Measurements from ENCODE around the gene SLC13A2. TPM values are rescaled to one million over a fixed set of nuclear protein-coding genes. Genes with fewer than 3 reads are reported as not detected.

Gene SLC13A2
- total RNA-seq, 3 donors from 2014 or later (not counting 1 experiment from before 2014, with no cell fraction given), result not detected

GRCh38 chr17:28443901-28444638 is 29.4 kb upstream of the SLC13A2 start:
- no peak overlapping the region for H3K4me3 ChIP-seq (ENCODE audit: low read length)
- Mint-ChIP-seq H3K9me3 (no peaks in the 10 kb centered on the region), H3K27me3 (ENCODE audit: low read depth in 2 of 2) (peaks cover 13 to 36% of the 10 kb centered on the region in 2 donors), H3K4me1 (no peaks in the 10 kb centered on the region), H3K27ac (no peak overlapping the region), H3K4me3 (no peak overlapping the region), H3K36me3 (no peaks in the 10 kb centered on the region)
- H3K4me1 ChIP-seq (ENCODE audit: control insufficient read depth, insufficient read depth, low read length), result no peaks in the 10 kb centered on the region
- ATAC-seq, result no peak
- H3K9me3 ChIP-seq (ENCODE audit: control insufficient read depth, insufficient read depth, low read length), result no peaks in the 10 kb centered on the region
- H3K27me3 ChIP-seq (ENCODE audit: control insufficient read depth, insufficient read depth, low read length), result peaks cover 2% of the 10 kb centered on the region
- no peak overlapping the region for H3K27ac ChIP-seq (ENCODE audit: low read length)
- DNase-seq, result no peak
- 91% methylated on average over 9 of the region's 9 CpGs for WGBS (ENCODE audit: insufficient coverage)
- intact Hi-C loops (cut with micrococcal nuclease), result no loop called here
- no peak for TF ChIP-seq CTCF (IDR thresholded peaks at IDR 0.05)
- no peaks in the 10 kb centered on the region for H3K36me3 ChIP-seq (ENCODE audit: control insufficient read depth, insufficient read depth, low read length)

- Mint-ChIP-seq H3K9me3 (no peaks in the 10 kb centered on the region), H3K4me1 (no peaks in the 10 kb centered on the region), H3K4me3 (no peak overlapping the region), H3K36me3 (no peaks in the 10 kb centered on the region), H3K27ac (no peak overlapping the region), H3K27me3 (ENCODE audit: low read depth in 2 of 2) (peaks cover 11 to 34% of the 10 kb centered on the region in 2 donors)
- peaks cover 2% of the 10 kb centered on the region for H3K27me3 ChIP-seq (ENCODE audit: control insufficient read depth, insufficient read depth, low read length)
- no peak overlapping the region for H3K27ac ChIP-seq (ENCODE audit: low read length)
- whole genome bisulfite sequencing (ENCODE audit: insufficient coverage), result 93% methylated on average over 8 of the region's 8 CpGs
- H3K4me3 ChIP-seq (ENCODE audit: low read length), result no peak overlapping the region
- ATAC-seq (no peak), DNase-seq (no peak)
- no peaks in the 10 kb centered on the region for H3K36me3 ChIP-seq (ENCODE audit: control insufficient read depth, insufficient read depth, low read length)
- no peak for TF ChIP-seq CTCF (IDR thresholded peaks at IDR 0.05)
- intact Hi-C loops (cut with micrococcal nuclease), result no loop called here
- no peaks in the 10 kb centered on the region for H3K9me3 ChIP-seq (ENCODE audit: control insufficient read depth, insufficient read depth, low read length)
- no peaks in the 10 kb centered on the region for H3K4me1 ChIP-seq (ENCODE audit: control insufficient read depth, insufficient read depth, low read length)
Observed at GRCh38 chr17:28446716-28447395, 26.6 kb upstream of the SLC13A2 start.

- Histone ChIP-seq H3K27me3 (ENCODE audit: control insufficient read depth, insufficient read depth, low read length) (peaks cover 2% of the 10 kb centered on the region), H3K4me1 (ENCODE audit: control insufficient read depth, insufficient read depth, low read length) (no peaks in the 10 kb centered on the region), H3K4me3 (ENCODE audit: low read length) (no peak overlapping the region), H3K9me3 (ENCODE audit: control insufficient read depth, insufficient read depth, low read length) (no peaks in the 10 kb centered on the region), H3K36me3 (ENCODE audit: control insufficient read depth, insufficient read depth, low read length) (no peaks in the 10 kb centered on the region), H3K27ac (ENCODE audit: low read length) (no peak overlapping the region)
- no peaks in the 10 kb centered on the region for H3K4me1 Mint-ChIP-seq
- intact Hi-C loops (cut with micrococcal nuclease), result no loop called here
- WGBS (ENCODE audit: insufficient coverage), result 74% methylated on average over 5 of the region's 5 CpGs
- H3K9me3 Mint-ChIP-seq, result no peaks in the 10 kb centered on the region
- no peak for TF ChIP-seq CTCF (IDR thresholded peaks at IDR 0.05)
- no peak overlapping the region for H3K27ac Mint-ChIP-seq
- H3K36me3 Mint-ChIP-seq, result no peaks in the 10 kb centered on the region
- ATAC-seq, result no peak
- no peak for DNase-seq
- peaks cover 7 to 29% of the 10 kb centered on the region in 2 donors for H3K27me3 Mint-ChIP-seq (ENCODE audit: low read depth in 2 of 2)
- no peak overlapping the region for H3K4me3 Mint-ChIP-seq
Observed at GRCh38 chr17:28447396-28447760, 26.1 kb upstream of the SLC13A2 start.

Data from natural killer cell (primary cell).